Ovary (tissue), 9 donors: ENCODE results near the gene PRSS27. TPM values are rescaled to one million over a fixed set of nuclear protein-coding genes. Genes with fewer than 3 reads are reported as not detected.
"Not testable (repeated sequence)": the region's sequence is repeated elsewhere in the genome, so short reads cannot be mapped to it uniquely, and the experiment has no call there.

Experiments used
- DNase-seq, 5 donors: peaks; one replicate each; pipeline ENCODE4 v3.0.0-alpha.2; 2019 to 2020
- H3K27ac ChIP-seq, 2 donors: fragments of 200-600 bp; one replicate each; pipeline versions ENCODE4 v1.5.1 to v1.8.0; 2019 to 2022
- H3K27me3 ChIP-seq: fragments of 200-600 bp; one replicate; pipeline ENCODE4 v1.8.0; 2022
- H3K36me3 ChIP-seq: fragments of 200-600 bp; sonication (generic); one replicate; pipeline ENCODE4 v1.5.1; 2019
- H3K4me1 ChIP-seq: one replicate; pipeline ENCODE4 v1.8.1; 2013; ENCODE audit warnings: mild to moderate bottlenecking, moderate library complexity; ENCODE audit not compliant: insufficient read depth
- H3K4me3 ChIP-seq: fragments of 200-600 bp; sonication (generic); one replicate; pipeline ENCODE4 v1.5.1; 2017
- H3K9me3 ChIP-seq, 2 donors: fragments of 200-600 bp in 1 of 2; sonication (generic) in 1 of 2; one replicate each; pipeline versions ENCODE4 v1.5.1 to v1.8.1; 2013 to 2019; ENCODE audit warnings: mild to moderate bottlenecking in 1 of 2, moderate library complexity in 1 of 2
- CTCF ChIP-seq, 3 donors: fragments of 450-650 bp in 2 of 3; fragments of 200-600 bp in 1 of 3; IDR thresholded peaks; one replicate each; pipeline versions ENCODE4 v1.5.1 to v1.8.0; 2016 to 2022; ENCODE audit warnings: antibody characterized with exemption in 3 of 3, mild to moderate bottlenecking in 1 of 3
- EP300 ChIP-seq: sonication (generic); formaldehyde crosslinking; IDR thresholded peaks from one replicate; pipeline ENCODE4 v1.6.1; 2017; ENCODE audit warnings: antibody characterized with exemption
- POLR2A ChIP-seq: fragments of 450-650 bp; IDR thresholded peaks from one replicate; pipeline ENCODE4 v1.6.1; 2017; ENCODE audit warnings: antibody characterized with exemption, mild to moderate bottlenecking, moderate library complexity
- WGBS, 3 donors: extraction: QIAGEN DNeasy Blood & Tissue Kit in 1 of 3; methylation state at CpG; one replicate each; pipeline versions ENCODE4 v1.1.5 to v1.1.7; 2013 to 2017; 5-methylcytosine and 5-hydroxymethylcytosine counted together
- intact Hi-C, 4 donors: fragments of 100-400 bp; cut with DNase I; formaldehyde crosslinking; loops; one replicate each; pipeline versions ENCODE4 v1.11.0 to v1.15.1; 2022 to 2023
- polyA plus RNA-seq, 2 donors: library from polyadenylated mRNA; stranded (reverse); fragments of 200-250 nt in 1 of 2; fragments of 350-450 nt in 1 of 2; fragmentation: Illumina TruSeq in 1 of 2; extraction: RNeasy Lipid Tissue Mini Kit (QIAGEN cat#74804) in 1 of 2; gene quantifications; one replicate each; pipeline ENCODE4 v1.2.3, GENCODE V29; 2013 to 2014
- total RNA-seq, 7 donors: library from RNA; depleted of rRNA in 2 of 7; stranded (reverse); fragments of >200 nt in 2 of 7; fragmentation: NEBNext Ultra II Directional in 3 of 7; extraction: Animal tissue kit (Norgen Biotek cat#: 25700) in 3 of 7; gene quantifications; one replicate each; pipeline versions ENCODE4 v1.1.0 to v1.2.4, GENCODE V29; 2016 to 2023
- donor health status: DM: no; HTN: no; CAD: no; lungs with moderate emphysema.
- donor health status: DM: no; HTN: no; CAD: no.
- donor health status: Bipolar disorder and iron deficiency.
- donor health status: DM: yes; HTN: yes; CAD: no.
- donor health status: DM: no; HTN: no; CAD: no.
- donor health status: DM: yes; HTN: yes; CAD: no.

The PRSS27 gene
- total and polyA plus RNA-seq, 9 donors, result 0.46 to 1.3 (median 1.1) TPM; not detected in 1

GRCh38 chr16:2698965-2699750 lies 20.9 kb downstream of the PRSS27 start:
- no peak overlapping the region for H3K4me3 ChIP-seq
- no peaks in the 10 kb centered on the region for H3K27me3 ChIP-seq
- intact Hi-C loops, result no loop called here
- DNase-seq, result peak in 3 of 5 donors; percentile 42 to 67 (median 53)
- H3K36me3 ChIP-seq, result no peaks in the 10 kb centered on the region
- 37 to 66% (median 39%) methylated on average over 32 of the region's 32 CpGs for WGBS, 3 donors
- no peak overlapping the region for H3K27ac ChIP-seq
- no peaks in the 10 kb centered on the region for H3K4me1 ChIP-seq
- H3K9me3 ChIP-seq, result no peaks in the 10 kb centered on the region
- TF ChIP-seq EP300 (no peak), CTCF (IDR thresholded peaks at IDR 0.05) (no peak), POLR2A (no peak)

- TF ChIP-seq CTCF (IDR thresholded peaks at IDR 0.05), result no peak
- TF ChIP-seq EP300, result no peak
- TF ChIP-seq POLR2A, result no peak
- intact Hi-C loops, result no loop called here
- peaks cover 3% of the 10 kb centered on the region for H3K4me1 ChIP-seq
Observed at GRCh38 chr16:2698103-2698870, 21.7 kb downstream of the PRSS27 start.

GRCh38 chr16:2697401-2697948 lies 22.5 kb downstream of the PRSS27 start:
- WGBS, 3 donors, result 92 to 95% (median 92%) methylated on average over 16 to 17 of the region's 17 CpGs
- intact Hi-C loops, result no loop called here
- Histone ChIP-seq H3K4me3 (no peak overlapping the region), H3K36me3 (no peaks in the 10 kb centered on the region), H3K27me3 (no peaks in the 10 kb centered on the region), H3K9me3 (no peaks in the 10 kb centered on the region), H3K4me1 (peaks cover 11% of the 10 kb centered on the region), H3K27ac (no peak overlapping the region)
- no peak for DNase-seq
- no peak for TF ChIP-seq EP300
- no peak for TF ChIP-seq POLR2A

More at GRCh38 chr16:2698103-2698870, 21.7 kb downstream of the PRSS27 start:
- no peaks in the 10 kb centered on the region for H3K9me3 ChIP-seq
- no peaks in the 10 kb centered on the region for H3K36me3 ChIP-seq
- no peak for DNase-seq
- H3K27ac ChIP-seq, result no peak overlapping the region
- 89 to 94% (median 93%) methylated on average over 28 of the region's 28 CpGs for WGBS, 3 donors
- H3K27me3 ChIP-seq, result no peaks in the 10 kb centered on the region
- H3K4me3 ChIP-seq, result no peak overlapping the region

GRCh38 chr16:2696601-2697250 lies 23.3 kb downstream of the PRSS27 start:
- intact Hi-C loops, result not testable (repeated sequence)

GRCh38 chr16:2692948-2693651 lies 26.9 kb downstream of the PRSS27 start:
- Histone ChIP-seq H3K4me3 (no peak overlapping the region), H3K36me3 (no peaks in the 10 kb centered on the region), H3K9me3 (no peaks in the 10 kb centered on the region), H3K27ac (peak overlapping the region in 1 of 2 donors; percentile 23), H3K27me3 (no peaks in the 10 kb centered on the region), H3K4me1 (peaks cover 18% of the 10 kb centered on the region)
- TF ChIP-seq CTCF (IDR thresholded peaks at IDR 0.05), result no peak
- TF ChIP-seq POLR2A, result no peak
- TF ChIP-seq EP300, result no peak
- intact Hi-C loops, result no loop called here
- 33 to 51% (median 36%) methylated on average over 24 of the region's 24 CpGs for WGBS, 3 donors
- DNase-seq, result peak; percentile 49 to 83 (median 76)

More at GRCh38 chr16:2696601-2697250, 23.3 kb downstream of the PRSS27 start:
- peaks cover 17% of the 10 kb centered on the region for H3K4me1 ChIP-seq
- WGBS, 3 donors, result 88 to 94% (median 88%) methylated on average over 19 to 31 of the region's 37 CpGs
- H3K4me3 ChIP-seq, H3K36me3 ChIP-seq, DNase-seq, H3K27me3 ChIP-seq, H3K27ac ChIP-seq, H3K9me3 ChIP-seq: not testable (repeated sequence)
